ENCODE data around the gene MPP2.

DNA sequence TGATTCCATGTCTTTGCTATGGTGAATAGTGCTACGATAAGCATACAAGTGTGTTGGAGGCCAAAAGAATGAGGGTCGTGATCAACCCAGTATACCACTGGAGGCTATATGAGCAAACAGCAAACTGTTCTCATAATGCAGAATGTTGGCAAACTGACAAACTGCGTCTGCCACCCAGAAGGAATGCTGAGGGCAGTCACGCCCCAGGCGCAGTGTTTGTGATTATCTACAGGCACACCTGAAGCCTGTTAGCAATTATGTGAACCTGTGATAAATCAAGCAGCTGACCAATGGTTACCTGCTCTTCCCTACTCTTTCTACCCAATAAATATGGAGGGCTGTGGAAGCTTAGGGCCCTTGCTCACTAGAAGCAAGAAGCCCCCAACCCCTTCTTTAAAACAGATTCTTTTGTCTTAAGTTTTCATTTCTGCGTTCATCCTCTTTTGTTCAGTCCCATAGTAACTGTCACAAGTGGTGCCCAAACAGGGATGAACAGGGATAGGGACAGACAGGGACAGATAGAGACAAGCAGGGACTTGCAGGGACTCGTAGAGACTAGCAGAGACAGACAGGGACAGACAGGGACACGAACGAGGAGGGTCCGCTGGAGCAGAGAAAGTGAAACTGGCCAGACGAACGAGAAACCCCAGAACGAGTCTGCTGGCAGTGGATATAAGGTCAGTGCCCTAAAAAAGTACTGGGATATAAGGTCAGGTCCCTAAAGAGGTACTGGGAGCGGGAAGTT lies 35.2 kb downstream of the MPP2 start:
- TF ChIP-seq, protein P1, sequence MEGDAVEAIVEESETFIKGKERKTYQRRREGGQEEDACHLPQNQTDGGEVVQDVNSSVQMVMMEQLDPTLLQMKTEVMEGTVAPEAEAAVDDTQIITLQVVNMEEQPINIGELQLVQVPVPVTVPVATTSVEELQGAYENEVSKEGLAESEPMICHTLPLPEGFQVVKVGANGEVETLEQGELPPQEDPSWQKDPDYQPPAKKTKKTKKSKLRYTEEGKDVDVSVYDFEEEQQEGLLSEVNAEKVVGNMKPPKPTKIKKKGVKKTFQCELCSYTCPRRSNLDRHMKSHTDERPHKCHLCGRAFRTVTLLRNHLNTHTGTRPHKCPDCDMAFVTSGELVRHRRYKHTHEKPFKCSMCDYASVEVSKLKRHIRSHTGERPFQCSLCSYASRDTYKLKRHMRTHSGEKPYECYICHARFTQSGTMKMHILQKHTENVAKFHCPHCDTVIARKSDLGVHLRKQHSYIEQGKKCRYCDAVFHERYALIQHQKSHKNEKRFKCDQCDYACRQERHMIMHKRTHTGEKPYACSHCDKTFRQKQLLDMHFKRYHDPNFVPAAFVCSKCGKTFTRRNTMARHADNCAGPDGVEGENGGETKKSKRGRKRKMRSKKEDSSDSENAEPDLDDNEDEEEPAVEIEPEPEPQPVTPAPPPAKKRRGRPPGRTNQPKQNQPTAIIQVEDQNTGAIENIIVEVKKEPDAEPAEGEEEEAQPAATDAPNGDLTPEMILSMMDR (conservative IDR thresholded peaks at IDR 0.05 in 1 of 2, IDR thresholded peaks at IDR 0.05 in 1 of 2; ENCODE audit: extremely low read depth in 1 of 2, insufficient read depth in 1 of 2, low read depth in 1 of 2, low read length in 2 of 2): no peak
- TF ChIP-seq EZH2 (IDR thresholded peaks at IDR 0.05; ENCODE audit: borderline replicate concordance, low read length): no peak

Measured in mammary epithelial cell (primary cell).